A673 (cell line): ENCODE data around the gene THOC7.

ENCODE experiments used
- EZH2 ChIP-seq: fragments of 200-600 bp; sonication (generic); IDR thresholded peaks from 2 replicates; pipeline ENCODE4 v1.6.1; 2017; ENCODE audit warnings: borderline replicate concordance, low read depth, mild to moderate bottlenecking, mixed read lengths, antibody characterized with exemption, low read length; ENCODE audit not compliant: poor library complexity, severe bottlenecking
- TF ChIP-seq, protein P1 (sequence below): fragments of 300-800, 200-600 bp; sonication (generic); conservative IDR thresholded peaks from 2 replicates; pipeline ENCODE4 v1.5.1; 2017; ENCODE audit warnings: low read depth, mild to moderate bottlenecking, antibody characterized with exemption, low read length, moderate library complexity, mixed read lengths

DNA sequence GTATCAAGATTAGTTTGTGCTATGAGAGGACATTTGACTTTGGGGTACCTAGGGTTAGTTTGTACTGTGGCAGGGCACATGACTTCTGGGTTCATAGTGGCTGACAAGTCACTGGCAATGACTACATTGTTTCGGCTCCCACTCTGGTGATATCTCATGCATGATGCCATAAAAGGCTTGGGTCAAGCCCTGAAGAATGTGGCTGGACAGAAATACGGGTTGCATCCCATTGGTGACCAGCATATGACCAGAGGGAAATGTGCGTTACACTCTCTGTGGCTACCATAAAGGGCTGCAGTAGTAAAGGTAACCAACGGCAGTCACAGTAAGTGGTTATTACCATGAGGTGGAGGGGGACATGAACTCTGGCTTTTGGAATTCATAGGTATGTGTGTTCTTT lies 18.4 kb downstream of the THOC7 start:
- TF ChIP-seq, protein P1, sequence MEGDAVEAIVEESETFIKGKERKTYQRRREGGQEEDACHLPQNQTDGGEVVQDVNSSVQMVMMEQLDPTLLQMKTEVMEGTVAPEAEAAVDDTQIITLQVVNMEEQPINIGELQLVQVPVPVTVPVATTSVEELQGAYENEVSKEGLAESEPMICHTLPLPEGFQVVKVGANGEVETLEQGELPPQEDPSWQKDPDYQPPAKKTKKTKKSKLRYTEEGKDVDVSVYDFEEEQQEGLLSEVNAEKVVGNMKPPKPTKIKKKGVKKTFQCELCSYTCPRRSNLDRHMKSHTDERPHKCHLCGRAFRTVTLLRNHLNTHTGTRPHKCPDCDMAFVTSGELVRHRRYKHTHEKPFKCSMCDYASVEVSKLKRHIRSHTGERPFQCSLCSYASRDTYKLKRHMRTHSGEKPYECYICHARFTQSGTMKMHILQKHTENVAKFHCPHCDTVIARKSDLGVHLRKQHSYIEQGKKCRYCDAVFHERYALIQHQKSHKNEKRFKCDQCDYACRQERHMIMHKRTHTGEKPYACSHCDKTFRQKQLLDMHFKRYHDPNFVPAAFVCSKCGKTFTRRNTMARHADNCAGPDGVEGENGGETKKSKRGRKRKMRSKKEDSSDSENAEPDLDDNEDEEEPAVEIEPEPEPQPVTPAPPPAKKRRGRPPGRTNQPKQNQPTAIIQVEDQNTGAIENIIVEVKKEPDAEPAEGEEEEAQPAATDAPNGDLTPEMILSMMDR = no peak
- no peak for TF ChIP-seq EZH2
